Adrenal gland (tissue), 5 donors: Measurements from ENCODE around the gene CHN2.

Experiments used
- POLR2A ChIP-seq, 2 donors: fragments of 450-650 bp; IDR thresholded peaks; one replicate each; pipeline ENCODE4 v1.6.1; 2017; ENCODE audit warnings: antibody characterized with exemption in 2 of 2, mild to moderate bottlenecking in 2 of 2, moderate library complexity in 1 of 2
- TF ChIP-seq, protein P1 (sequence below), 6 experiments: fragments of 450-650 bp in 4 of 6; fragments of 200-600 bp in 2 of 6; sonication (generic) in 1 of 6; IDR thresholded peaks; 1 replicate in 5 of 6; 2 replicates in 1 of 6; pipeline versions ENCODE4 v1.5.1 to v1.8.0; 2016 to 2021; ENCODE audit warnings: antibody characterized with exemption in 6 of 6, mild to moderate bottlenecking in 2 of 6, moderate library complexity in 1 of 6
- donor health status: DM: no; HTN: no; CAD: no.

DNA sequence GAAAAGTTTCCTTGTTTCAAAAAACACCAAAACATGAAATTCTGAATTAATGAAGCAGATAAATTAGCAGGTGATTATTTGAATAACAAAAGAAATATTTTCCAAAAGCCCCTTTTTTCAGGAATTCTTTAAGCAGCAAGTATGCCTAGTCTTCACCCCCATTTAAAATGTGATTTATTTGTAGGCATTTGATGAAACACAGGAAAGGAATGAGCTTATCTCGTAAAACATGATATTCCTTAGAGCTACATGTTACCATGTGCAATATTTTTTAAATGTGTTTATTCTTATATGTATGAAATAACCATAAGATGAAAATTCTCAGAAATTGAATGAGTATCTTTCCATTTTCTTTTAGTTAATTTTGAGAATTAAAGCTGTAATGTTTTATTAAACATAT lies 106.1 kb downstream of the CHN2 start:
- TF ChIP-seq, protein P1, sequence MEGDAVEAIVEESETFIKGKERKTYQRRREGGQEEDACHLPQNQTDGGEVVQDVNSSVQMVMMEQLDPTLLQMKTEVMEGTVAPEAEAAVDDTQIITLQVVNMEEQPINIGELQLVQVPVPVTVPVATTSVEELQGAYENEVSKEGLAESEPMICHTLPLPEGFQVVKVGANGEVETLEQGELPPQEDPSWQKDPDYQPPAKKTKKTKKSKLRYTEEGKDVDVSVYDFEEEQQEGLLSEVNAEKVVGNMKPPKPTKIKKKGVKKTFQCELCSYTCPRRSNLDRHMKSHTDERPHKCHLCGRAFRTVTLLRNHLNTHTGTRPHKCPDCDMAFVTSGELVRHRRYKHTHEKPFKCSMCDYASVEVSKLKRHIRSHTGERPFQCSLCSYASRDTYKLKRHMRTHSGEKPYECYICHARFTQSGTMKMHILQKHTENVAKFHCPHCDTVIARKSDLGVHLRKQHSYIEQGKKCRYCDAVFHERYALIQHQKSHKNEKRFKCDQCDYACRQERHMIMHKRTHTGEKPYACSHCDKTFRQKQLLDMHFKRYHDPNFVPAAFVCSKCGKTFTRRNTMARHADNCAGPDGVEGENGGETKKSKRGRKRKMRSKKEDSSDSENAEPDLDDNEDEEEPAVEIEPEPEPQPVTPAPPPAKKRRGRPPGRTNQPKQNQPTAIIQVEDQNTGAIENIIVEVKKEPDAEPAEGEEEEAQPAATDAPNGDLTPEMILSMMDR (IDR thresholded peaks at IDR 0.05), result no peak
- no peak for TF ChIP-seq POLR2A (IDR thresholded peaks at IDR 0.05)
